SK-N-SH (cell line): Measurements from ENCODE around the gene ALDH1L1. TPM values are rescaled to one million over a fixed set of nuclear protein-coding genes. Genes with fewer than 3 reads are reported as not detected.

Experiments used
- CTCF ChIA-PET: fragments of 300-600, 350-600 bp; formaldehyde crosslinking; extraction: SDS; loops from one replicate; lab custom pipeline; 2021; lab: Yijun Ruan, JAX
- POLR2A ChIA-PET: fragments of 350-600 bp; sonication (Branson Sonifier 250); formaldehyde crosslinking; extraction: SDS; loops from one replicate; lab custom pipeline; 2020; ENCODE audit warnings: antibody characterized with exemption, inconsistent platforms; lab: Yijun Ruan, JAX
- DNase-seq: peaks from one replicate; pipeline ENCODE4 v3.0.0; 2012
- H2AFZ ChIP-seq: fragments of 200-600 bp; sonication (generic); 2 replicates; pipeline ENCODE4 v1.8.1; 2016; ENCODE audit warnings: antibody characterized with exemption, mild to moderate bottlenecking, low read depth
- H3F3A ChIP-seq: fragments of 200-600 bp; sonication (generic); replicated peaks from 2 replicates; pipeline ENCODE3; 2016; ENCODE audit warnings: antibody characterized with exemption, mild to moderate bottlenecking; ENCODE audit not compliant: insufficient read depth
- H3K27ac ChIP-seq, 2 experiments: fragments of 200-500 bp in 1 of 2; fragments of 200-600 bp in 1 of 2; sonication (Bioruptor generic) in 1 of 2; sonication (generic), shearing (Covaris generic) in 1 of 2; 2 replicates each; pipeline versions ENCODE4 v1.5.1 to v1.6.1; 2014 to 2016; ENCODE audit warnings: low read depth in 2 of 2, inconsistent platforms in 1 of 2, low read length in 1 of 2, mild to moderate bottlenecking in 1 of 2, mixed read lengths in 1 of 2
- H3K27me3 ChIP-seq: fragments of 200-600 bp; sonication (generic), shearing (Covaris generic); 2 replicates; pipeline ENCODE4 v1.6.1; 2016; ENCODE audit warnings: mixed run types; ENCODE audit not compliant: insufficient read depth
- H3K36me3 ChIP-seq, 2 experiments: fragments of 200-500 bp in 1 of 2; fragments of 200-600 bp in 1 of 2; sonication (Bioruptor generic) in 1 of 2; sonication (generic) in 1 of 2; replicated peaks in 1 of 2; 2 replicates each; pipeline versions ENCODE3 to v1.5.1; 2014 to 2016; ENCODE audit warnings: low read length in 1 of 2, mild to moderate bottlenecking in 1 of 2; ENCODE audit not compliant: insufficient read depth in 2 of 2, control insufficient read depth in 1 of 2
- H3K4me1 ChIP-seq, 2 experiments: fragments of 200-500 bp in 1 of 2; fragments of 200-600 bp in 1 of 2; sonication (Bioruptor generic) in 1 of 2; sonication (generic), shearing (Covaris generic) in 1 of 2; 2 replicates each; pipeline versions ENCODE4 v1.5.1 to v1.6.1; 2014 to 2016; ENCODE audit warnings: low read depth in 1 of 2, low read length in 1 of 2, mixed run types in 1 of 2; ENCODE audit not compliant: insufficient read depth in 2 of 2, control insufficient read depth in 1 of 2
- H3K4me2 ChIP-seq: fragments of 200-600 bp; sonication (generic), shearing (Covaris generic); 2 replicates; pipeline ENCODE4 v1.6.1; 2017; ENCODE audit warnings: mixed run types
- H3K4me3 ChIP-seq, 2 experiments: fragments of 200-500 bp in 1 of 2; fragments of 200-600 bp in 1 of 2; sonication (Bioruptor generic) in 1 of 2; sonication (generic), shearing (Covaris generic) in 1 of 2; 2 replicates each; pipeline versions ENCODE4 v1.5.1 to v1.8.1; 2014 to 2016; ENCODE audit warnings: low read depth in 2 of 2, inconsistent platforms in 1 of 2, low read length in 1 of 2, mild to moderate bottlenecking in 1 of 2, mixed read lengths in 1 of 2, moderate library complexity in 1 of 2
- H3K79me2 ChIP-seq: fragments of 200-600 bp; sonication (generic); 2 replicates; pipeline ENCODE4 v1.8.1; 2017; ENCODE audit warnings: mild to moderate bottlenecking; ENCODE audit not compliant: insufficient read depth
- H3K9ac ChIP-seq: fragments of 200-600 bp; sonication (generic); 2 replicates; pipeline ENCODE4 v1.6.1; 2017; ENCODE audit warnings: mixed run types
- H3K9me2 ChIP-seq: fragments of 200-600 bp; sonication (generic); 2 replicates; pipeline ENCODE4 v1.6.1; 2017; ENCODE audit warnings: mixed run types
- H3K9me3 ChIP-seq: fragments of 200-600 bp; sonication (generic); 2 replicates; pipeline ENCODE4 v1.6.1; 2017; ENCODE audit warnings: mixed run types, mild to moderate bottlenecking, moderate library complexity
- H4K20me1 ChIP-seq: fragments of 200-600 bp; sonication (generic); 2 replicates; pipeline ENCODE4 v1.6.1; 2017; ENCODE audit warnings: mild to moderate bottlenecking, mixed run types; ENCODE audit not compliant: insufficient read depth
- CHD2 ChIP-seq: fragments of 150-350 bp; IDR thresholded peaks from 2 replicates; pipeline ENCODE4 v1.6.1; 2018; ENCODE audit warnings: low read length; ENCODE audit not compliant: partially characterized antibody
- ELF1 ChIP-seq: IDR thresholded peaks from 2 replicates; pipeline ENCODE4 v1.4.0; 2012
- EZH2phosphoT487 ChIP-seq: fragments of 200-600 bp; sonication (generic); IDR thresholded peaks from 2 replicates; pipeline ENCODE4 v1.6.1; 2017; ENCODE audit warnings: low read depth, mixed run types, mild to moderate bottlenecking, antibody characterized with exemption, moderate library complexity, borderline replicate concordance
- FOXJ3 ChIP-seq: sonication (generic); formaldehyde crosslinking; IDR thresholded peaks from 2 replicates; pipeline ENCODE4 v1.5.1; 2020; ENCODE audit warnings: mild to moderate bottlenecking, missing genetic modification reagents
- FOXM1 ChIP-seq: IDR thresholded peaks from 2 replicates; pipeline ENCODE4 v1.4.0; 2012; ENCODE audit warnings: low read depth, mild to moderate bottlenecking
- IRF3 ChIP-seq: fragments of 150-350 bp; IDR thresholded peaks from 2 replicates; pipeline ENCODE4 v1.6.1; 2016; ENCODE audit warnings: mild to moderate bottlenecking, low read depth, low read length
- JUND ChIP-seq: IDR thresholded peaks from 2 replicates; pipeline ENCODE4 v1.4.0; 2012
- NFIC ChIP-seq: IDR thresholded peaks from 2 replicates; pipeline ENCODE4 v1.4.0; 2012; ENCODE audit warnings: borderline replicate concordance
- NRF1 ChIP-seq: IDR thresholded peaks from 2 replicates; pipeline ENCODE4 v1.6.1; 2012; ENCODE audit warnings: low read depth, mild to moderate bottlenecking, low read length
- RAD21 ChIP-seq: IDR thresholded peaks from 2 replicates; pipeline ENCODE4 v1.6.1; 2012; ENCODE audit warnings: mild to moderate bottlenecking, low read length
- RCOR1 ChIP-seq: fragments of 150-350 bp; IDR thresholded peaks from 2 replicates; pipeline ENCODE4 v1.6.1; 2017; ENCODE audit warnings: antibody characterized with exemption, low read length
- REST ChIP-seq: IDR thresholded peaks from 2 replicates; pipeline ENCODE4 v1.6.1; 2012; ENCODE audit warnings: mild to moderate bottlenecking, low read depth, low read length, moderate library complexity
- SIN3A ChIP-seq: IDR thresholded peaks from 2 replicates; pipeline ENCODE4 v1.6.1; 2012; ENCODE audit warnings: low read depth, mild to moderate bottlenecking, low read length, moderate library complexity, borderline replicate concordance
- SMC3 ChIP-seq: IDR thresholded peaks from 2 replicates; pipeline ENCODE4 v1.6.1; 2012; ENCODE audit warnings: low read depth, low read length, improper control_type of control experiment
- TAF1 ChIP-seq: IDR thresholded peaks from 2 replicates; pipeline ENCODE4 v1.6.1; 2012; ENCODE audit warnings: low read depth, mild to moderate bottlenecking, low read length, moderate library complexity, borderline replicate concordance
- TCF12 ChIP-seq: IDR thresholded peaks from 2 replicates; pipeline ENCODE4 v1.4.0; 2012
- TEAD4 ChIP-seq: IDR thresholded peaks from 2 replicates; pipeline ENCODE4 v1.4.0; 2012; ENCODE audit warnings: mild to moderate bottlenecking, borderline replicate concordance; ENCODE audit not compliant: insufficient read depth
- USF2 ChIP-seq: fragments of 150-350 bp; IDR thresholded peaks from 2 replicates; pipeline ENCODE4 v1.6.1; 2017; ENCODE audit warnings: antibody characterized with exemption, low read length, low read depth, borderline replicate concordance
- WGBS: methylation state at CpG from one replicate; pipeline ENCODE4 v1.1.6; 2017; ENCODE audit warnings: low lambda C conversion rate; 5-methylcytosine and 5-hydroxymethylcytosine counted together
- polyA plus RNA-seq, 3 experiments: library from polyadenylated mRNA; depleted of rRNA; stranded (reverse); fragments of >200 nt; gene quantifications; 2 replicates each; pipeline ENCODE4 v1.2.3, GENCODE V29; 2012

Gene ALDH1L1
- polyA plus RNA-seq, 1 of the 3 experiments (the other 2 are of a cell fraction) = not detected

GRCh38 chr3:126151562-126152302 is 28.7 kb downstream of the ALDH1L1 start:
- H3K79me2 ChIP-seq = no peaks in the 10 kb centered on the region
- WGBS = 22% methylated on average over 5 of the region's 6 CpGs
- POLR2A ChIA-PET = no interaction called here
- CTCF ChIA-PET = interaction anchor here (1.2 to 8.2 kb wide), 4 partner anchors 14 to 49 kb away, joined by 3 to 72 read pairs (median 6); no protein-coding TSS in a partner anchor
- peaks cover 9% of the 10 kb centered on the region; the same call in 1 of the 2 replicates for H3K27me3 ChIP-seq
- no peaks in the 10 kb centered on the region for H4K20me1 ChIP-seq
- H3K4me3 ChIP-seq = no peak overlapping the region
- TF ChIP-seq CHD2 = no peak
- no peak for TF ChIP-seq EZH2phosphoT487
- no peak for TF ChIP-seq SMC3
- TF ChIP-seq NFIC = no peak
- no peak for TF ChIP-seq TEAD4
- TF ChIP-seq IRF3 = no peak
- no peak for TF ChIP-seq TAF1
- no peak for TF ChIP-seq RAD21
- TF ChIP-seq NRF1 = no peak
- TF ChIP-seq JUND = no peak
- no peak for TF ChIP-seq RCOR1
- TF ChIP-seq REST = no peak
- TF ChIP-seq TCF12 = no peak
- no peak for TF ChIP-seq FOXM1
- no peak for TF ChIP-seq ELF1
- TF ChIP-seq SIN3A = no peak
- TF ChIP-seq USF2 = no peak
- TF ChIP-seq FOXJ3 = no peak
- H3K36me3 ChIP-seq = no peaks in the 10 kb centered on the region
- DNase-seq = no peak
- no peaks in the 10 kb centered on the region for H3K9me3 ChIP-seq
- no peak overlapping the region for H3K27ac ChIP-seq
- H3F3A ChIP-seq = no peaks in the 10 kb centered on the region
- no peaks in the 10 kb centered on the region; a peak in 1 of 4 replicates for H3K4me1 ChIP-seq
- H3K9ac ChIP-seq = no peak overlapping the region
- no peak overlapping the region for H3K4me2 ChIP-seq
- no peaks in the 10 kb centered on the region for H3K9me2 ChIP-seq
- no peak overlapping the region for H2AFZ ChIP-seq
